Type B pancreatic cell (in vitro differentiated cells): ENCODE results near the gene PPP1R16B. TPM values are rescaled to one million over a fixed set of nuclear protein-coding genes. Genes with fewer than 3 reads are reported as not detected.
A peak's percentile ranks its signal among the peaks of the same experiment; 100 is the strongest.

Experiments
- DNase-seq: peaks from one replicate; pipeline ENCODE4 v3.0.0; 2021; ENCODE audit warnings: mixed read lengths; ENCODE audit not compliant: unreplicated experiment; ENCODE audit errors: extremely low spot score
- H3K27ac Mint-ChIP-seq: 2 replicates; pipeline ENCODE4 v1.8.0; 2021; ENCODE audit warnings: mild to moderate bottlenecking, mixed read lengths
- H3K27me3 Mint-ChIP-seq: 2 replicates; pipeline ENCODE4 v1.8.0; 2021; ENCODE audit warnings: mixed read lengths
- H3K36me3 Mint-ChIP-seq: 2 replicates; pipeline ENCODE4 v1.8.0; 2021; ENCODE audit warnings: mixed read lengths
- H3K4me1 Mint-ChIP-seq: one replicate; pipeline ENCODE4 v1.8.0; 2021; ENCODE audit warnings: mixed read lengths; ENCODE audit not compliant: unreplicated experiment
- H3K4me3 Mint-ChIP-seq: 2 replicates; pipeline ENCODE4 v1.8.0; 2021; ENCODE audit warnings: mild to moderate bottlenecking, mixed read lengths
- H3K9me3 Mint-ChIP-seq: 2 replicates; pipeline ENCODE4 v1.8.0; 2021; ENCODE audit warnings: mixed read lengths
- CTCF ChIP-seq: fragments of 200-600 bp; sonication (generic); conservative IDR thresholded peaks from 2 replicates; pipeline ENCODE4 v1.5.0; 2021; ENCODE audit warnings: antibody characterized with exemption, mild to moderate bottlenecking
- total RNA-seq: library from RNA; stranded (reverse); gene quantifications from 2 replicates; pipeline ENCODE4 v1.2.1, GENCODE V29; 2021; ENCODE audit warnings: low replicate concordance

Gene PPP1R16B
- total RNA-seq, 1 donor from 2014 or later: 0.31 TPM

- Mint-ChIP-seq H3K27ac (no peak overlapping the region), H3K27me3 (peaks cover 55% of the 10 kb centered on the region), H3K4me3 (peak overlapping the region; percentile 77), H3K36me3 (no peaks in the 10 kb centered on the region), H3K4me1 (no peaks in the 10 kb centered on the region), H3K9me3 (no peaks in the 10 kb centered on the region)
- TF ChIP-seq CTCF: no peak
- no peak for DNase-seq
Observed at GRCh38 chr20:38804682-38805501, 605 bp upstream of the PPP1R16B start.

GRCh38 chr20:38805958-38806854 is 709 bp downstream of the PPP1R16B start:
- Mint-ChIP-seq H3K4me1 (no peaks in the 10 kb centered on the region), H3K36me3 (no peaks in the 10 kb centered on the region), H3K4me3 (peak overlapping the region; percentile 84), H3K27ac (no peak overlapping the region), H3K27me3 (peaks cover 66% of the 10 kb centered on the region), H3K9me3 (no peaks in the 10 kb centered on the region)
- TF ChIP-seq CTCF: no peak
- DNase-seq: no peak

GRCh38 chr20:38806855-38807655 is 1.6 kb downstream of the PPP1R16B start:
- no peak for TF ChIP-seq CTCF
- Mint-ChIP-seq H3K9me3 (no peaks in the 10 kb centered on the region), H3K27ac (no peak overlapping the region), H3K27me3 (peaks cover 73% of the 10 kb centered on the region), H3K36me3 (no peaks in the 10 kb centered on the region), H3K4me1 (no peaks in the 10 kb centered on the region), H3K4me3 (peak overlapping the region; percentile 79)
- no peak for DNase-seq

GRCh38 chr20:38809942-38810341 is 4.4 kb downstream of the PPP1R16B start:
- no peak overlapping the region for H3K27ac Mint-ChIP-seq

More at GRCh38 chr20:38809942-38810341, 4.4 kb downstream of the PPP1R16B start:
- no peaks in the 10 kb centered on the region for H3K9me3 Mint-ChIP-seq
- H3K27me3 Mint-ChIP-seq: peaks cover 72% of the 10 kb centered on the region
- no peak for TF ChIP-seq CTCF
- H3K36me3 Mint-ChIP-seq: no peaks in the 10 kb centered on the region
- H3K4me3 Mint-ChIP-seq: no peak overlapping the region
- no peaks in the 10 kb centered on the region for H3K4me1 Mint-ChIP-seq
- no peak for DNase-seq
